Measurements from ENCODE around the gene DACH1.

- TF ChIP-seq EP300 (IDR thresholded peaks at IDR 0.05; ENCODE audit: low read depth) (no peak), CTCF (IDR thresholded peaks at IDR 0.05) (no peak), POLR2A (IDR thresholded peaks at IDR 0.05) (no peak)
These were observed 418.8 kb downstream of the DACH1 start for GRCh38 chr13:71448080-71448630.
